GM21360 (cell line): Measurements from ENCODE around the gene LTF.
"Not testable (repeated sequence)": the region's sequence is repeated elsewhere in the genome, so short reads cannot be mapped to it uniquely, and the experiment has no call there.

Experiments used
- ATAC-seq: cut with Tn5 transposase; IDR thresholded peaks from one replicate; pipeline ENCODE4 v1.9.1; 2021; ENCODE audit warnings: mild to moderate bottlenecking, moderate library complexity; ENCODE audit not compliant: unreplicated experiment

The LTF gene

DNA sequence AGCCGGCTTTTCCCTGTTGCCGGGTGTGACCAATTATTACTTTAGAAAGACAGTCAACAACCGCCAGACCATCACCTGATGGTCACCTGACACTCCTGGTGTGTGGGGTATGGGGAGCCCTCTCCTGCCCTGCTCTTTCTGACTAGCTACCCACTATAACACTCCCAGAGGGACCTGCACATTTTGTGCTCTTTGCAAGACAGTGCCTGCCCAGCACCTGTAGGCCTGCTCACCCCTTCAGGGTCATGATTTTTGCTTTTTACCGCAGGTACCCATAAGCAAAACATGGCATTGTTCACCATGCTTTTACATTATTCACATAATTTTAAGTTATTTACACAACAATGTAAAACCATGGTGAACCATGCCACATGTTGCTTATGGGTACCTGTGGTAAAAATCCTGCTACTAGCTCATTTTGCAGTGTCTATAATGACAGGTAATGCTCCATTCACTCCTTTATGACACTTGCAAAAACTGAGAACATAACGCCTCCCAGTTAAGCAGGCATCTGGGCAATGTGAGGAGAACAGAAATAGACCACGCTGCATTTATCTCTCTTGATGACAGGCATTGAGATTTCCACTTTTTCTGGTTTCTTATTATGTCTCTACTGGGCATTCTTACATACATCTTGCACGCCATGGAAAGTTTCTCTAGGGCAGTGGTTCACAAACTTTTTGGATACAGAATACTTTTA is 47.7 kb downstream of the LTF start:
- ATAC-seq: no peak

DNA sequence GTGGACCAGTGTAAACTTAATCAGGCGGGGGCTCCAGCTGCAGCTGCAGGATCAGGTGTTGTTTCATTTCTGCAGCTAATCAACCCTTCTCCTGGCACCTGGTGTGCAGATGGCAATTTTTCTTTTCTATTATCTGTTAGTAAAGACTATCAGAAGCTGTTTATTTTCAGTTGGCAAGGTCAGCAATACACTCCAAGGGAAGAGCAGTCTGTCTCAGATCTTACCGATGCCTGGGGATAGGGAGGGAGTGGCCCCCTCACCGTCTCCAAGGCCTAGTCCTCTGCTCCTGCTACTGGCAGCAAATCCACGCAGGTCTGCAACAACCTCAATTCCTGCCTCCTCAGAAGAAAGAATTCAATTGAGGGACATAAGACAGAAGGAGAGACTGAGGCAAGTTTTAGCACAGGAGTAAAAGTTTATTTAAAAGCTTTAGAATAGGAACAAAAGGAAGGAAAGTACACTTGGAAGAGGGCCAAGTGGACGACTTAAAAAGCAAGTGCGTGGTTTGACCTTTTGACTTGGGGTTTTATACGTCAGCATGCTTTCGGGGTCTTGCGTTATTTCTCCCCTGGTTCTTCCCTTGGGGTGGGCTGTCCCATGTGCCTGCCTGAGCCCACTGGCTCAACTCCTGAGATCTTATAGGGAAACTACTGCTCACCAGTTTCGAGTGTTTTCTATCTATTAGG is 48.4 kb downstream of the LTF start:
- no peak for ATAC-seq

DNA sequence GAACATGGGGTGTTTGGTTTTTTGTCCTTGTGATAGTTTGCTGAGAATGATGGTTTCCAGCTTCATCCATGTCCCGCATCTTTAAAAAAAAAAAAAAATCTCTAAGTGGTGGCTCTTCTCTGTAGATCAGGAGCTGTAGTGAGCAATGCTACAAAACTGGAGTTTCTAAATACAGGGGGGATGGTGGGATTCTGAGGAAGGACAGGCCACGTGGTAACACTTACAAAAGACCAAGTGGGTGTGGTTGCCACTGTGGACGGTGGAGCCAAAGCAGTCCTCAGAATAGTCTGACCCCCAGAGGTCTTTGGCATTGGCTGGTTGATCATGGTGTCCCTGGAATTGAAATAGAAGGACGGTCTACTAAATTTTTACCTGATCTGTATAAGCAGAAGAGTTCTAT is 50.0 kb downstream of the LTF start:
- no peak for ATAC-seq

GRCh38 chr3:46413951-46414350 is 50.8 kb downstream of the LTF start:
- ATAC-seq: no peak

DNA sequence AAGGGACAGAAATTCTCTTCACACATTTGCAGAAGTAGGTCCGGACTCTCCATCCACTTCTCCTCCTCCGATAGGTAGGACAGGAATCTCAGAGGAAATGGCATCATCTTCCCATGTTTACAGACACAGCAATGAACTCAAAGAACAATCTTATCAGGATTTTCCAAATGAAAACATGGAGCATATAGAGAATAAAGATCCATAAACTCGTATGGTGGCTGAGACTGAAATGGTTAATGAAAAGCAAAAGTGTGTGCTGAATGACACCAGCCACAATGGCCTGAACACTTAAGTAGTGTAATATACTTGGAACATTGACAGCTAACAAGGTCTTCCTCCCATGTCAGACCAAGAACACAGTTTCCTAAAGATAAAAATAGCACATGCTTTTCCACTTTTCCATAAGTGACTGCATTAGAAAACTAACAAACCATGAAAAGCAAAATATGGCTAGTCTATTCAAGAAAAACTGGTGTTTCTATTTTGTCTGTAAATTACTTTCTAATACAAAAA is 51.9 kb downstream of the LTF start:
- no peak for ATAC-seq

DNA sequence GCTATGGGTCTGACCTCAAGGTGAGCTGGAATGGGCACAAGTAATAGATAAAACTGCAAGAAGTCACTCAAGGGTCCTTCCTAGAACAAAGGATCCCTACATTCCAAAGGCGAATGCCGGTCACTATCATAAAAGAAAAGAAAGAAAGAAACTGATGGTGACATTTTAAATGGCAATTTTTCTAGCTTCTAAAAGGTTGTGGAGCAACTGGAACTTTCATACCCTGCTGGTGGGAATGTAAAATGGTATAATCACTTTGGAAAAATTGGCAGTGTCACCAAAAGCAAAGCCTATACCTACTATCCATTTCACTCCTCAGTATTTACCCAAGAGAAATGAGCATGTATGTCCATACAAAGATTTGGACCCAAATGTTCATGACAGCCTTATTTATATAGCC is 53.4 kb downstream of the LTF start:
- no peak for ATAC-seq

DNA sequence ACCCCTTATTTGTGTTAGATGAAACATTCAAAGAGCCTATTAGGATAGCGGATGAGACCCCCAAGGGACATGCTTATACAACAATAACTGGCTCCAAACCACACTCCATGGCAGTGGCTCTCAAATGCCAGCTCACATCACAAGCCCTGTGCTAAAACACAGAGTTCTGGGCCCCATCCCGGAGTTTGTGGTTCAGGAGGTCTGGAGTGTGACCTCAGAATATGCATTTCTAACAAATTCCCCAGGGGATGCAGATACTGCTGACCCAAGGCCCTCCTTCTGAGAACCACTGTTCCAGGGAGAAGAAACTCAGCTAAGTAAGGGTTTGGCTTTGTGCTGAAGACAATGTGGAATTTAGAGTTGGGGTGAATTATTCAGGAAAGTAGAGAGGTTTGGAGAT is 54.0 kb downstream of the LTF start:
- ATAC-seq: no peak

DNA sequence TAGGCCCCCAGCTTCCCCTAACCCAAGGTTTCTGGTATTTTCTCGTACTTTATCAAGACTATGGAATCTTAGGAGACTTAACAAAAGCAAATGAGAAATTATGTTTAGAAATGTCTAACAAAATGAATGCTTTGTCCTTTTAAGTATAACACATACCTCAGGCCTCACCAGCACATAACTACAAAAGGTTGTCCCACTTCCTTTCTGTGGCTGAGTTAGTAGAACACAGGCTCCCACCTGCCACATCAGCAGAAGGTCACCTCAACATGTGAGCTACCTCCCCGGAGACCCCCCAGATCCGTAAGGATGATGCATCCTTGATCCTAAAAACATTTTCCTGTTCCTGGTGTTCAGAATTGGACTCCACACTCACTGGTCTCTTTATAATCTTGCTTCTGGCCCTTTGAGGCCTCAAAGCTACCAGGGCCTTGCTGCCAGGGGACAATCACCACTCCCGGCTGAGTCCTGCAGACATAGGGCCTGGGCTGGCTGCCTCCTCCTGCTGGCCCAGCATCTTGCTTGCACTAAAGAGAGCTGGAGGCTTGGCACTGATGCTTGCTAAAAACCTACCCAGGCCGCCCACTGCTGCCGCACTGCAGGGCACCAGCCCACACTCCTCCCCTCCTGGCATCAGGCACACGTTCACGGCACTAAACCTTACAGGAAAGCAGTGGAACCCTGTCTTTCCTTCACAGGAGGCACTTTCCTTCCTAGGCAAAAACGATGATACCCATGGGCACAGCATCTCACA is 54.8 kb downstream of the LTF start:
- ATAC-seq: no peak

DNA sequence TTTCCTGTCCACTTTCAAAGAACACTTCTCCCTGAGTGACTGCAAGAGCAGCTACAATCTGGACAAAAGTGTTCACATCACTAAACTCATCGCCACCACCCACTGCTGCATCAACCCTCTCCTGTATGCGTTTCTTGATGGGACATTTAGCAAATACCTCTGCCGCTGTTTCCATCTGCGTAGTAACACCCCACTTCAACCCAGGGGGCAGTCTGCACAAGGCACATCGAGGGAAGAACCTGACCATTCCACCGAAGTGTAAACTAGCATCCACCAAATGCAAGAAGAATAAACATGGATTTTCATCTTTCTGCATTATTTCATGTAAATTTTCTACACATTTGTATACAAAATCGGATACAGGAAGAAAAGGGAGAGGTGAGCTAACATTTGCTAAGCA is 55.9 kb downstream of the LTF start:
- ATAC-seq: no peak

DNA sequence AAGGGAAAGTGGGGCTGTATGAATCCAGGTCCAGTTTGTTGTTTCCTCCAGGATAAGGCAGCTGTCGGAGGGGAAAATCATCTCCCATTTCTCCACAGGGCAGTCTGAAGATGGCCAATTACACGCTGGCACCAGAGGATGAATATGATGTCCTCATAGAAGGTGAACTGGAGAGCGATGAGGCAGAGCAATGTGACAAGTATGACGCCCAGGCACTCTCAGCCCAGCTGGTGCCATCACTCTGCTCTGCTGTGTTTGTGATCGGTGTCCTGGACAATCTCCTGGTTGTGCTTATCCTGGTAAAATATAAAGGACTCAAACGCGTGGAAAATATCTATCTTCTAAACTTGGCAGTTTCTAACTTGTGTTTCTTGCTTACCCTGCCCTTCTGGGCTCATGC is 56.7 kb downstream of the LTF start:
- ATAC-seq: no peak

DNA sequence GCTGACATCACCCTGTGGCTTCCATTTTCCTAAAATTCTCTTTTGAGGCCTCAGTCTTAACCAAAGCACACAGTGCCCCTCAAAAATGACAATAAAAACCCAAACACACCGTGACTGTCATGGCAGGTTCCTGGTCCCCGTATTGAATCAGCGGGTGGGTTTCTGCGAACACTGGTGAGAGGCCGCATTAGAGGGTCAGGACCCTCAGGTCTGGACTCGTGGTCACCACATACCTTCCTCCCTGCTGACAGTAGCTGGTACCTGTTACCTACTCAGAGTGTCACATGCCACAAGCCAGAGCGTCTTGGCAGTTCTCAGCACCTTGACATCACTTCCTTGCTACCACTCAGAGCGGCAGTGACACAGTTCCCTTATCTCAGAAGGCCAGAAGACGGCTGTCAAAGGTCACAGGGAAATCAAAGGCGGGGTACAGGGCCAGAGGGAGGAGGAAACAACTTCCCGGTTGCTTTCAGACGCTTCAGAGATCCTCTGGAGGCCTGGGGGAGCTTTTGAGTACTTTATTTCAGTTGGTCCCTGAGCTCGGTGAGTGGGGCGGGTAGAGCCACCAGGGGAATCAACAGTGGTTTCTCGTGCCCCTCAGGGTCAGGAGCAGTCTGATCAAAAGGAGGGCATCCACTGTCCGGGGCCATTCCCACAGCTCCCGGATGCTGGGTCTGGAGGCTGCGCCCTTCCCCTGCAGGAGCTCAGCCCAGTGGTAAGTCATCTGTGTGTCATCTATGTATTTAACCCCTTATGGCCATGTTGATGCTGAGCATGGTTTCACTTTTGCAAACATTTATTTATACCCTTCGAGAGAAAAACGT is 57.7 kb downstream of the LTF start, which contains the start of the genes CCR5AS and CCRL2:
Gene CCR5AS, minus strand, starts transcription at position 279 of the 824 bp plus-strand sequence.
Gene CCRL2, plus strand, starts transcription at position 472 of the 824 bp plus-strand sequence. CDS start 821 bp downstream, outside the sequence.
- ATAC-seq: no peak

GRCh38 chr3:46406443-46406787 is 58.3 kb downstream of the LTF start:
- no peak for ATAC-seq

DNA sequence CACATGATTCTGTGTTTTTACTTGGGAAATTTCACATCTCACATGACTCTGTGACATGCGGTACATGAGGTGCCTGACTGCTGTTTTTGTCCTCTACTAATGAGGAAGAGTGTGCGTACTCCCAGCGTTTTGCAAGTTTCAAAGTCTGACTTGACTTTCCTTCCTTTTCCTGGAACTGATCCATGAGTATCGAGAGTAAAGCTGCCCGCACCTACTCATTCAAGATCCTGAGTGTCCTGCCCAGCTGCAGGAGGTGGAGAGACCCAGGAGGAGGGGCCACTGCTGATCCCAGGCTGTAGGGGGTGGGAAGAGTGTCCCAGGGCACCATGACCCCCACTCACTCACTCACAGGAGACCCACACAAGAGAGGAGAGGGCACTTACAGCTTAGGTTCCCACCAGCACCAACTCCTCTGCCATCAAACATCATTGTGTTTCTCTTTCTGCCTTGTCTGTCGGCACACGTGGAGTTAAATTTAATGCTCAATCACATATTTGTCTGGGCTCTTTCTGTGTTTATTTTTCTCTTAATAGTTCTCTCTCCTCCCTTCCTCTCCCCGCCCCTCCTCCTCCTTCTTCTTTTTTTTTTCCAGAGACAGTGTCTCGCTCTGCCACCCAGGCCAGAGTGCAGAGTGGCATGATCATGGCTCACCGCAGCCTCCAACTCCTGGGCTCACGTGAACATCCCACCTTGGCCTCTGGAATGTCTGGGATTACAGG is 59.2 kb downstream of the LTF start:
- ATAC-seq: no peak

DNA sequence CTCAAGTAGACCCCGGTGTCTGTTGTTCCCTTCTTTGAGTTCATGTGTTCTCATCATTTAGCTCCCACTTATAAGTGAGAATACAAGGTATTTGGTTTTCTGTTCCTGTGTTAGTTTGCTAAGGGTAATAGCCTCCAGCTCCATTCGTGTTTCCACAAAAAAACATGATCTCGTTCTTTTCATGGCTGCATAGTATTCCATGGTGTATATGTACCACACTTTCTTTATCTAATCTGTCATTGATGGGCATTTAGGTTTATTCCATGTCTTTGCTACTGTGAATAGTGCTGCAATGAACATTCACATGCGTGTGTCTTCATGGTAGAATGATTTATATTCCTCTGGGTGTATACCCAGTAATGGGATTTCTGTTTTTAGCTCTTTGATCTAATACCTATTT is 61.8 kb downstream of the LTF start:
- not testable (repeated sequence) for ATAC-seq

DNA sequence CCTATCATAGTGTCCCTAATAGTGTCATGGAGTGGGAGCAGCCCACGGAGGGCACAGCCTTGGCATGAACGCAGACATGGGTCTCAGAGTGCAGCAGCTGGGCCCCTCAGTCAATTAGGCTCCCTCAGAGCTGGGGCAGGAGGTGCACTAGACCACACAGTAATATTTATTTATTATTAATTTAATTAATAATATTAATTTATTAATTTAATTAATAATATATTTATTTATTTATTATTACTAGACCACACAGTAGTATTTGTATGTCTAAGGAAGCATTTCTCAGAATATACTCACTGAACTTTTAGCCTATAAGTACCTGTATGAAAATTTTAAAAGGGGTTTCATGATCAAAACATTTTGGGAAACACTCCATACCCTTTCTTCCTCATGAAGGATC is 63.1 kb downstream of the LTF start:
- ATAC-seq: no peak

- no peak for ATAC-seq
These were observed 63.9 kb downstream of the LTF start for GRCh38 chr3:46400846-46401245.

GRCh38 chr3:46400000-46400734 is 64.5 kb downstream of the LTF start:
- no peak for ATAC-seq

DNA sequence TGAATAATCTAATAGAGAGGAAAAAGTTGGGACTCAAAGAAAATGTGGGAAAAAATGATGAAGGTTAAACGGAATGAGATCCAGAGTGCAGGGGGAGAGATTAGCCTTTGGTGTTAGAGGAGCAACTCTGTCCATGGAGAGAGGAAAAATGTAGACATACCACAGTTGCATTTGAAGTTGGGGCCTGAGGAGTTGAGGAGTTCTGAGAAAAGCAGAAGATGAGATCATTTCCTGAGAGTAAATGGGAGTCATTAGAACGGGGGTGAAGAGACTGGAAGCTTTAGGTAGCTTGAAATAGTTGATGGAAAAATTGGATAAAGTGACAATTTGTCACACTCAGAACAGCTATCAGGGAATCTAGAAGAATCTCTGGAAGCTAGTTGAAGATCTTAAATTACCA is 65.1 kb downstream of the LTF start:
- no peak for ATAC-seq

DNA sequence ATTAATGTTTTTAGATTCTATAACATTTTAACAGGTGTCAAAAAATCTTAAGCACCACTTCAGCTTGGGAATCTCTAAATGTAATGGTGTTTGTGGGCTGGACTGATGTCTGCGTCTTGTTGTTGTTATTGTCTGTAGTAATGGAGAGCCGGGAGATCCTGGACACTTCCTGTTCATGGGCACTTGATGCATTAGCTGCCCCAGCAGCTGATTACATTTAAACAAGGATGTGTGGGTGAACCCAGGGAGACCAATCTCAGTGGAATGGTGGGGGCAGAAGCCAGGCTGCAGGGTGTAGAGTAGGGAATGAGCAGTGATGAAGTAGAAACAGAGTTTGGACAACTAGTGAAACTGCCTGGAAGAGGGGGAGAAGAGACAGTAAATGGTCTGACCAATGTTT is 65.6 kb downstream of the LTF start:
- ATAC-seq: no peak
